CD4-positive, alpha-beta T cell (primary cell): ENCODE data around the gene EVA1B. TPM values are rescaled to one million over a fixed set of nuclear protein-coding genes. Genes with fewer than 3 reads are reported as not detected.
A peak's percentile ranks its signal among the peaks of the same experiment; 100 is the strongest.

ENCODE experiments used
- ATAC-seq: fragments of 200-7000 bp; cut with Tn5 transposase; one replicate; pipeline ENCODE4 v1.10.0; 2022; ENCODE audit warnings: mild to moderate bottlenecking; ENCODE audit not compliant: poor library complexity
- CTCF ChIA-PET: fragments of 350-600 bp; sonication (Branson Sonifier 250); formaldehyde crosslinking; loops from one replicate; lab custom pipeline; 2021; ENCODE audit warnings: antibody characterized with exemption, inconsistent platforms; lab: Charles Lee
- POLR2A ChIA-PET: fragments of 350-600 bp; sonication (Branson Sonifier 250); formaldehyde crosslinking; loops from one replicate; lab custom pipeline; 2021; ENCODE audit warnings: antibody characterized with exemption, inconsistent platforms; lab: Charles Lee
- DNase-seq, 14 experiments: peaks; one replicate each; pipeline ENCODE4 v3.0.0-alpha.2; 2013 to 2020; ENCODE audit warnings: mixed read lengths in 2 of 14
- H3K27ac ChIP-seq, 2 donors: one replicate each; pipeline versions ENCODE4 v1.5.1 to v1.7.0; 2013; ENCODE audit warnings: low read length in 2 of 2, low read depth in 1 of 2, mild to moderate bottlenecking in 1 of 2
- H3K27me3 ChIP-seq, 2 experiments: 1 replicate in 1 of 2; 2 replicates in 1 of 2; pipeline versions ENCODE4 v1.6.1 to v1.7.0; 2013; ENCODE audit warnings: low read length in 2 of 2, control low read depth in 1 of 2, mild to moderate bottlenecking in 1 of 2, moderate library complexity in 1 of 2; ENCODE audit not compliant: insufficient read depth in 2 of 2, control insufficient read depth in 1 of 2
- H3K36me3 ChIP-seq: one replicate; pipeline ENCODE4 v1.6.1; 2013; ENCODE audit warnings: low read length, control low read depth; ENCODE audit not compliant: insufficient read depth
- H3K4me1 ChIP-seq: one replicate; pipeline ENCODE4 v1.6.1; 2013; ENCODE audit warnings: low read length, control low read depth; ENCODE audit not compliant: insufficient read depth
- H3K4me3 ChIP-seq: one replicate; pipeline ENCODE4 v1.5.1; 2013; ENCODE audit warnings: mild to moderate bottlenecking, low read length, moderate library complexity
- H3K9me3 ChIP-seq, 2 experiments: 1 replicate in 1 of 2; 2 replicates in 1 of 2; pipeline versions ENCODE4 v1.6.1 to v1.7.0; 2013; ENCODE audit warnings: low read length in 2 of 2, mild to moderate bottlenecking in 2 of 2, control low read depth in 1 of 2, moderate library complexity in 1 of 2; ENCODE audit not compliant: control insufficient read depth in 1 of 2, insufficient read depth in 1 of 2
- H3K27ac Mint-ChIP-seq: one replicate; pipeline ENCODE4 v1.8.0; 2020; ENCODE audit warnings: mixed read lengths
- H3K27me3 Mint-ChIP-seq: one replicate; pipeline ENCODE4 v1.8.0; 2021; ENCODE audit warnings: mixed read lengths
- H3K36me3 Mint-ChIP-seq: one replicate; pipeline ENCODE4 v1.8.0; 2021; ENCODE audit warnings: low read depth, mixed read lengths
- H3K4me1 Mint-ChIP-seq: one replicate; pipeline ENCODE4 v1.8.0; 2021; ENCODE audit warnings: low read depth, mixed read lengths
- H3K4me3 Mint-ChIP-seq: one replicate; pipeline ENCODE4 v1.8.0; 2020; ENCODE audit warnings: mild to moderate bottlenecking, mixed read lengths
- H3K9me3 Mint-ChIP-seq: one replicate; pipeline ENCODE4 v1.8.0; 2020; ENCODE audit warnings: mixed read lengths
- CTCF ChIP-seq: fragments of 200-600 bp; IDR thresholded peaks from one replicate; pipeline ENCODE4 v1.8.0; 2022; ENCODE audit warnings: antibody characterized with exemption, mild to moderate bottlenecking
- intact Hi-C, 2 experiments: fragments of 100-400 bp; cut with DNase I in 1 of 2; cut with micrococcal nuclease in 1 of 2; formaldehyde crosslinking; loops; one replicate each; pipeline versions ENCODE4 v1.15.1 to v1.9.0; 2023 to 2025; cut with DNase I, micrococcal nuclease
- total RNA-seq, 174 experiments: library from RNA in 2 of 174; stranded (reverse) in 2 of 174; gene quantifications; one replicate each; pipeline ENCODE4 v1.2.3 and lab custom pipeline; 2021 to 2026

Gene EVA1B
- total RNA-seq, 2 experiments from 2014 or later = 1.5 to 1.8 TPM

- Histone ChIP-seq H3K27ac (no peak overlapping the region), H3K27me3 (no peaks in the 10 kb centered on the region), H3K4me3 (no peak overlapping the region), H3K36me3 (peaks cover 83% of the 10 kb centered on the region), H3K4me1 (no peaks in the 10 kb centered on the region), H3K9me3 (no peaks in the 10 kb centered on the region)
- DNase-seq (no peak), ATAC-seq (no peak)
- H3K27ac Mint-ChIP-seq = no peak overlapping the region
- H3K9me3 Mint-ChIP-seq = no peaks in the 10 kb centered on the region
- H3K36me3 Mint-ChIP-seq = peaks cover 87% of the 10 kb centered on the region
- no peak for TF ChIP-seq CTCF
- H3K4me1 Mint-ChIP-seq = no peaks in the 10 kb centered on the region
- H3K27me3 Mint-ChIP-seq = no peaks in the 10 kb centered on the region
- POLR2A ChIA-PET = interaction anchor here (1.1 kb wide), 1 partner anchor 76 kb away, joined by 3 read pairs; no protein-coding TSS in a partner anchor
- intact Hi-C loops = no loop called here
- H3K4me3 Mint-ChIP-seq = no peak overlapping the region
- CTCF ChIA-PET = interaction anchor here (0.6 kb wide), 1 partner anchor 1267 kb away, joined by 3 read pairs; the partner anchor contains the start of gene ZMYM6
Measured at GRCh38 chr1:36298640-36299039, 24.8 kb downstream of the EVA1B start.

- no peaks in the 10 kb centered on the region for H3K4me1 ChIP-seq
- H3K9me3 ChIP-seq = no peaks in the 10 kb centered on the region
- no peak overlapping the region for H3K4me3 Mint-ChIP-seq
- H3K4me3 ChIP-seq = no peak overlapping the region
- no peak for TF ChIP-seq CTCF
- ATAC-seq (no peak), DNase-seq (no peak)
- no peaks in the 10 kb centered on the region for H3K9me3 Mint-ChIP-seq
- POLR2A ChIA-PET = no interaction called here
- peaks cover 86% of the 10 kb centered on the region for H3K36me3 Mint-ChIP-seq
- H3K36me3 ChIP-seq = peaks cover 83% of the 10 kb centered on the region
- no peaks in the 10 kb centered on the region for H3K27me3 Mint-ChIP-seq
- no peaks in the 10 kb centered on the region for H3K27me3 ChIP-seq
- H3K4me1 Mint-ChIP-seq = no peaks in the 10 kb centered on the region
- CTCF ChIA-PET = interaction anchor here (0.9 to 1.3 kb wide), 3 partner anchors 12 to 148 kb away, joined by 3 to 6 read pairs (median 4); partner anchors contain the start of gene TRAPPC3
- no peak overlapping the region for H3K27ac Mint-ChIP-seq
- no peak overlapping the region for H3K27ac ChIP-seq
- intact Hi-C loops = no loop called here
Measured at GRCh38 chr1:36297062-36297461, 26.4 kb downstream of the EVA1B start.

DNA sequence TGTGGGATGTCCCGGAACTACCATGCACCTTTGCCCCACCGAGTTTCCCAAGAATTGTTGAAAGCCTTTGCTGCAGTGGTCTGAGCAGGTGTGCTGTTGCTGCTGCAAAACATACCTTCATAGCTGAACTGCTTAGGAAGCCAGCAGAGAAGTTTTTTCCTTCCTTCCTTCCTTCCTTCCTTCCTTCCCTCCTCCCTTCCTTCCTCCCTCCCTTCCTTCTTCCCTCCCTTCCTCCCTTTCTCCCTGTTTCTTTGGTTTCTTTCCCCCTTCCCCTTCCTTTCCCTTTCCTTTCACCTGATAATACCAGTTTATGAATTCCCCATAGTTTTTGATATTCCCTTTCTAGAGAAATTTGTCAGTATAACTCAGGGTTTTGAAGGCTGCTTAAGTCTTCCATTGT is 28.1 kb downstream of the EVA1B start:
- Histone ChIP-seq H3K4me3 (no peak overlapping the region), H3K9me3 (no peaks in the 10 kb centered on the region), H3K4me1 (no peaks in the 10 kb centered on the region), H3K36me3 (peaks cover 83% of the 10 kb centered on the region), H3K27me3 (no peaks in the 10 kb centered on the region), H3K27ac (peak overlapping the region in 1 of 2 donors; percentile 20)
- H3K36me3 Mint-ChIP-seq = peaks cover 86% of the 10 kb centered on the region
- ATAC-seq = no peak
- ChIA-PET POLR2A (no interaction called here), CTCF (interaction anchor here (0.6 to 1.1 kb wide), 2 partner anchors 10 to 91 kb away, joined by 4 read pairs; no protein-coding TSS in a partner anchor)
- no peak overlapping the region for H3K4me3 Mint-ChIP-seq
- no peak for DNase-seq
- TF ChIP-seq CTCF = no peak
- H3K27ac Mint-ChIP-seq = no peak overlapping the region
- intact Hi-C loops = no loop called here
- no peaks in the 10 kb centered on the region for H3K9me3 Mint-ChIP-seq
- no peaks in the 10 kb centered on the region for H3K27me3 Mint-ChIP-seq
- H3K4me1 Mint-ChIP-seq = no peaks in the 10 kb centered on the region
